Urothelium cell line (cell line): ENCODE measurements around the gene VKORC1L1.
A peak's percentile ranks its signal among the peaks of the same experiment; 100 is the strongest.
"Not testable (repeated sequence)": the region's sequence is repeated elsewhere in the genome, so short reads cannot be mapped to it uniquely, and the experiment has no call there.

Experiments
- DNase-seq: peaks from one replicate; pipeline ENCODE4 v3.0.0; 2011; ENCODE audit warnings: low spot score, mixed read lengths
- FAIRE-seq: peaks from 2 replicates; lab custom pipeline; 2011; peaks lifted over from hg19 to GRCh38; lab: Jason Lieb, UNC

VKORC1L1 gene

DNA sequence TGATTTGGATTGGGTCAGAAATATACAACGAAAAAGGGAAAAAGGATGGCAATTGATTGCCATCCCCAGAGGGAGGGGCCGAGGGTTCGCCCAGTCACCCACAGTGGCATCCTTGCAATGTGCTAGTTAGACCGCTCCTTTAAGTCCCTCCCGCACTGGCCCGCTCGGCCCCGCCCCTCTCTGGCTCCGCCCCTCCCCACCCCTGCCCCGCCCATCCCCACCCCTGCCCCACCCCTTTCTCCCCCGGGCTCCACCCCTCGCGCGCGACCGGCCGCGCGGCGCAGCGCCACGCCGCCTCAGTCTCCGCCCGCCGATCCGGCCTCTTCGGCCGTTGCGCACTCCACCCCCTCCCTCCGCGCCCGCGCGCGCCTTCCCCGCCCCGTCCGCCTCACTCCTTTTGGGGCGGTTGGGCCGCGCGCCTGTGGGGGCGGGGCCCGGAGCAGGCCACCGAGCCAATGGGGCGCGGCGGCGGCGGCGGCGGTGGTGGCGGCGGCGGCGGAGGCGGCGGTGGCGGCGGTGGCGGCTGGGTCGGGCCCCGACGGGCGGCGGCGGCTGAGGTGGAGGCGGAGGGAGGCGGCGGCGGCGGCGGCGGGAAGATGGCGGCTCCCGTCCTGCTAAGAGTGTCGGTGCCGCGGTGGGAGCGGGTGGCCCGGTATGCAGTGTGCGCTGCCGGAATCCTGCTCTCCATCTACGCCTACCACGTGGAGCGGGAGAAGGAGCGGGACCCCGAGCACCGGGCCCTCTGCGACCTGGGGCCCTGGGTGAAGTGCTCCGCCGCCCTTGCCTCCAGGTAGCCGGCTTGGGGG, at the start of gene VKORC1L1:
TSS of gene VKORC1L1 (plus strand) at position 299 of the 806 bp plus-strand sequence. CDS start at position 597, 298 bp downstream.
- DNase-seq, result peak; percentile 96
- no peak for FAIRE-seq

GRCh38 chr7:65827366-65827765, 45.5 kb upstream of the VKORC1L1 start:
- no peak for FAIRE-seq
- DNase-seq, result no peak

DNA sequence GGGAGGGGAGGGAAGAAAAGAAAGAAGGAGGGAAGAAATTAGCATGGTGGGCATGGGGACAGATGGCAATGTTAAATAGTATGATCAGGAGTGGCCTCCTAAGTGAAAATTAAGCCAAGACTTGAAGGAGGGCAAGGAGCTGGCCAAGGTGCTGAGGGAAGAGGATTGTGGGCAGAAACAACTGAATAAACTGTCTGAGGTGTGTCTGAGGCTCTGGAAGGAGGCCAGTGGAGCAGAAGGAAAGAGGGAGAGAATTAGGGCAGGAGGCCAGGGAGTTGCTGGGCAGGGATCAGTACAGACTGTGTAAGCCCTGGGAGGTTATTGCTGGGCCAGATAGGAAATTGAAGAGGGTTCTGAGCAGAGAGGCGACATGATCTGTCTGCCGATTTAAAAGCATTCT, 40.6 kb upstream of the VKORC1L1 start:
- DNase-seq (no peak), FAIRE-seq (no peak)

- not testable (repeated sequence) for FAIRE-seq, DNase-seq
Measured at GRCh38 chr7:65836684-65837083, 36.2 kb upstream of the VKORC1L1 start.

DNA sequence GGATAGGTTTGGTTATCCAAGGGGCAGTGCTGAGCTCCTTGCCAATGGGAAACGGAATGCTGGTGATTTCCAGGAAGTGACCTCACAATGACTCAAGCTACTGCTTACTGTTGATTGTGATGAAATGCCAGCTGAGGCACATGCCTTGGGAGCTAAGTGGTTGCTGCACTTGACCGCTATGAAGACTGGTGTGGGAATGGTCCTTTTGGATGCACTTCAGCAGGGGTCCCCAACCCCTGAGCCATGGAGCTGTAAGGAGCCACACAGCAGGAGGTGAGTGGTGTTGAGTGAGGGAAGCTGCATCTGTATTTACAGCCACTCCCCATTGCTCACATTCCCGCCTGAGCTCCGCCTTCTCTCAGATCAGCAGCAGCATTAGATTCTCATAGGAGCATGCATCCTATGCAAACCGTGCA, 35.3 kb upstream of the VKORC1L1 start:
- not testable (repeated sequence) for FAIRE-seq, DNase-seq

GRCh38 chr7:65839846-65840245, 33.0 kb upstream of the VKORC1L1 start:
- no peak for FAIRE-seq
- DNase-seq, result no peak

DNA sequence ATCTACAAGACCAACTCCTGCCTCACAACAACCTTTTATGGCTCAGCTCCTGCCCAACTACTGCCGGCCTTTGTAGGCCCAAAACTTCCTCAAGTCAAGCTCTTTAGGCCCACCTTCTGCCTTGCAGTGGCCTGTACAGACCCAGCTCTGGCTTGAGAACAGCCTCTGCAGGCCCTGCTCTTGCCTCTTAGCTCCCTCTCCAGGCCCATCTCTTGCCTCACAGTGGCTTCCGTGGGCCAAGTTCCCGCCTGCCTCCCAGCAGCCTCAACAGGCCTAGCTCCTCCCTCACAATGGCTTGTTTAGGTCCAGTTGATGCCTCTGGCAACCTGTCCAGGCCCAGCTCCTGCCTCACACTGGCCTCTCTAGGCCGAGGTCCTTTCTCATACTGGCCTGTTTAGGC, 32.4 kb upstream of the VKORC1L1 start:
- FAIRE-seq, result no peak
- DNase-seq, result no peak

DNA sequence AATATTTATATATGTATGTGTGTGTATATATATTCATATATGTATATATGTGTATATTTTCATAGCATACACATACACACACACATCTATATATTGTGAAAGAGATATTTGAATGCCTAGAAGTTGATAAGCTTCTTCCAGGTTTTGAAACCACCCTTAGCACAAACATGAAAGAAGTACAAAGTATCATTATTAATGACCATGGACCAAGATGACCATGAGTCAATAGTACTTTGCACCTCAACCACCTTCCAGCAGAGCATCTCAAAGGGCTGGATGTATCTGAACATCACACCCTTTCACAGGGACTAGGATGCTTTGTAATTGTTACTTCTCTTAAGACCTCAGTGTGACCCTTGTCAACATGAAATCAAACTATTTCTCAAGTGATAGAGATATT, 29.3 kb upstream of the VKORC1L1 start:
- DNase-seq, result not testable (repeated sequence)
- FAIRE-seq, result peak; percentile 27

GRCh38 chr7:65846008-65846570, 26.8 kb upstream of the VKORC1L1 start:
- FAIRE-seq, result no peak
- no peak for DNase-seq

DNA sequence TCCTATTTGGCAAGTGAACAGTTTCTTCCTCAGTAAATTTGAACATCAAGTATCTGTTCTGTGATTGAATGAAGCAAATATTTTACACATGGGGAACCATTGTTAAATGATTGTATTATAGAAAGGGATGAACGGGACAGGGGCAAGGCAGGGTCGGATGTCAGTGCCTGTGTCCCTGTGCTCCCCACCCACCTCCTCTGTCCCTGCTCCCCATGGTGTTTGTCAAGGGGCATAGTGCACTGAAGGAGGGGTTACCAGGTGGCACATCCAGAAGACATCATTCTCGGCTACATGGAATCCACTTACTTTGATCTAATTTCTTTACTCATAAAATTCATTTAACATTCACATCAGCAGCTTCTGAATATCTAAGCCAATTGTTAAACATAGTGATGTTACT, 19.4 kb upstream of the VKORC1L1 start:
- not testable (repeated sequence) for FAIRE-seq, DNase-seq

GRCh38 chr7:65853892-65854291, 19.0 kb upstream of the VKORC1L1 start:
- not testable (repeated sequence) for FAIRE-seq, DNase-seq

DNA sequence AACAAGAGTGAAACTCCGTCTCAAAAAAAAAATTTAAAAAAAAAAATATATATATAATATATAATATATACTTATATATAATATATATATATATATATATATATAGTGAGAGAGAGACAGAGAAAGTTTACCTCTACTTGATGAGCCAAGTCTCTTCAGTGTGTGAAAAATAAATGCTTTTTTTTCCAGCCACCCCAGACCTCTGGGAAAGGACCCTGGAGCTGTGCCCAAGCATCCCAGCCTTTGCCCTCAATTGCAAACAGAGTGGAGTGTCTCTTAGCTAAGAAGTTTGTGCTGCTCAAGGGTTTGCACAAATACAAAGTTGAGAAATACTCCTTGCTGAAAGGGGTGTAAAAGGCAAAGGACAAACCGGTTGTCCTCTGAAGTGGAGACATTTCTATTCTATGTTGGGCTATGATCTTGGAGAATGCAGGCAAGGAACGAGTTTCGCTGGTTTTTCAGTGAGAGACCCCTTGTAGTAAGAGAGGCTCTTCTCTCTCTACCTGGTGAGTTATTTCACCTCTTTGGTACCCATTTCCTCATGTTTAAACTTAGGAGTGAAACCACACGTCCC, 15.5 kb upstream of the VKORC1L1 start:
- not testable (repeated sequence) for FAIRE-seq, DNase-seq

DNA sequence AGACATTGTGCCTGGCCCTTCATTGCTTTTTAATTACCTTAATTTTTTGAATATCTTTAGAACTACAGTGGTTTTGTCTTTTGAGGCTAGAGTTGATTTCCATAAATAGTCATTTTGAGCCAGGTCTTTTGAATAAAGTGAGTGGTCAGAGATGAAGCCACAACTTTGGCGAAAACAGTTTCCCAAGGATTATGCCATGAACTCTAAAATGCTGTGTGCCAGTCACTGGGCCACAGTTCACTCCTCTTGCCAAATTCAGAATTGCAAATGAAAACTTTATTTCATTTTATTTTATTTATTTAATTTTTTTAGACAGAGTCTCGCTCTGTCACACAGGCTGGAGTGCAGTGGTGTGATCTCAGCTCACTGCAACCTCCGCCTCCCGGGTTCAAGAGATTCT, 14.2 kb upstream of the VKORC1L1 start:
- not testable (repeated sequence) for FAIRE-seq

DNA sequence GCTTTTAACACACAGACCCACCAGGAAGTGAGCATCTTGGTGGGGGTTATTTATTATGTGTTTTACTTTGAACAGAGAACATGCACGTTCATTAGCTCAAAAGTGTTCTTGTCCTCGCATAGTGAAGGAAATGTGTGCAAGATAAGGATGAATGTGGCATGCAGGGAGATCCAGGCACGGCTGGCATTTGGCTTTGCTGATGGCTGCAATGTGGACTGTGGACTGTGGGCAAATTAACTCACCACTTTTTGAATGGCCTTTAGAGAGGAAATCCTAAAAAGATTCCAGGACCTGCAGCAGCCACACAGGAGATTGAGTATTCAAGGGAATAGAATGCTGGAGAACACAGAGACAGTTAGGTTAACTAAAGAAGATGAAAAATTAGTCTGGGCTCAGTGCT, 6.6 kb upstream of the VKORC1L1 start:
- not testable (repeated sequence) for FAIRE-seq, DNase-seq

More for the DNA sequence above, 14.2 kb upstream of the VKORC1L1 start:
- DNase-seq, result not testable (repeated sequence)

GRCh38 chr7:65867681-65868080, 5.2 kb upstream of the VKORC1L1 start:
- not testable (repeated sequence) for DNase-seq

DNA sequence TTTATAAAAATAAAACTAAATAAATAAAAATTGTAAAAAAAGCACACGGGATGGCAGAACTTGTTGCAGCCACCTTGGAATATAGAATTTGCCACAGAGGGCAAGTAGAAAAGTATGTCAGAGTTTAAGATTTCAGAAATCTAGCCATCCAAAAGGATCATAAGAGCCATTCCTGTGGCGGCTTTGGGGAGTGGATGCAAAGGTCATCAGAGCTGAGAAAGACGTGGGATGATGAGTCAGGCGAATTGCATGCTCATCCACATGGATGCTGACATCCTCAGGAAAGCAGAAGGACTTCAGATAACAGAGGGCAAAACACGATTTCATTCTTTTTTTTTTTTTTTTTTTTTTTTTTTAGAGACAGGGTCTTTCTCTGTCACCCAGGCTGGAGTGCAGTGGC, 3.6 kb upstream of the VKORC1L1 start:
- not testable (repeated sequence) for FAIRE-seq

More at GRCh38 chr7:65867681-65868080, 5.2 kb upstream of the VKORC1L1 start:
- FAIRE-seq, result not testable (repeated sequence)

GRCh38 chr7:65871451-65871850, 1.4 kb upstream of the VKORC1L1 start:
- not testable (repeated sequence) for DNase-seq, FAIRE-seq

More for the DNA sequence above, 3.6 kb upstream of the VKORC1L1 start:
- peak; percentile 49 for DNase-seq

DNA sequence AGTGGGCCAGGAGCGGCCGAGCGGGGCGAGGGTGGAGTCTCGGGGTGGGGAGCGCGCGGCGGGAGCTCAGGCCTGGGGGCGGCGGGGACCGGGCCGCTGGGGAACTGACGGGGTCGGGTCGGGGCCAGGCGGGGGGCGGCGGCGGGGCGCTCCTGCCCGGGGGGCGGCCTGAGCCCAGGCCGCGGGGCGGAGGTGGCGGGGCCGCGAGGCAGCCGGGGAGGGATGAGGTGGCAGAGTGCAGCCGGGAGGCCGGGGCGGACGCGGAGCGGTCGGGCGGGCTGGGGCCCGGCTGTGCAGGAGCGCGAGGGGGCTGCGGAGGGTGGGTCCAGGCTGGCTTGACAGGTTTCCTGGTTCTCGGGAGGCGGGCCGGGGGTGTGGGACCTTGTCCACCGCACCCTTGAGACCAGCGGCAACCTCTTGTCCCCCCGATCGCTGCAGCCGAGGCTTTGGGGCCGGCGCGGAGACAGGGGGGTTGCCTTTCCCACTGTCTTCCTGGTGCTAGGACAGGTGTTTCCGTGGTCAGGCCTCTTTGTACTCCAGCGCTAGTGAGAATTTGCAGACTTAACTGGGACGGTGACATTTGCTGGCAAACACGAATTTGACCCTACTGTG, 814 bp downstream of the VKORC1L1 start:
- not testable (repeated sequence) for FAIRE-seq
- peak; percentile 12 for DNase-seq

- not testable (repeated sequence) for DNase-seq, FAIRE-seq
Measured at GRCh38 chr7:65875715-65876114, 2.8 kb downstream of the VKORC1L1 start.

- not testable (repeated sequence) for DNase-seq, FAIRE-seq
Measured at GRCh38 chr7:65879292-65880153, 6.6 kb downstream of the VKORC1L1 start.
